Activated CD8-positive, alpha-beta memory T cell treated with anti-CD3 and anti-CD28 coated beads for 1 hour (primary cell): ENCODE results near the gene MBD4.

Experiments
- DNase-seq, 2 donors: peaks; one replicate each; pipeline ENCODE4 v3.0.0-alpha.2; 2020; ENCODE audit warnings: low read depth in 1 of 2; ENCODE audit errors: extremely low read depth in 1 of 2

Gene MBD4

GRCh38 chr3:129463716-129464115 lies 24.0 kb upstream of the MBD4 start:
- DNase-seq, result no peak

- DNase-seq, result no peak
These were observed 23.3 kb upstream of the MBD4 start for GRCh38 chr3:129463094-129463493.

GRCh38 chr3:129462361-129462968 lies 22.7 kb upstream of the MBD4 start:
- no peak for DNase-seq

GRCh38 chr3:129461461-129462146 lies 21.9 kb upstream of the MBD4 start:
- no peak for DNase-seq

- DNase-seq, result no peak
These were observed 21.3 kb upstream of the MBD4 start for GRCh38 chr3:129461022-129461421.

- DNase-seq, result no peak
These were observed 20.8 kb upstream of the MBD4 start for GRCh38 chr3:129460572-129460971.

GRCh38 chr3:129460155-129460554 lies 20.4 kb upstream of the MBD4 start:
- no peak for DNase-seq

- DNase-seq, result no peak
These were observed 14.0 kb upstream of the MBD4 start for GRCh38 chr3:129453732-129454131.

- DNase-seq, result no peak
These were observed 9.7 kb upstream of the MBD4 start for GRCh38 chr3:129449279-129450115.

GRCh38 chr3:129448186-129448895 lies 8.6 kb upstream of the MBD4 start:
- no peak for DNase-seq

GRCh38 chr3:129446926-129447325 lies 7.2 kb upstream of the MBD4 start:
- DNase-seq, result no peak

GRCh38 chr3:129445471-129445870 lies 5.7 kb upstream of the MBD4 start:
- DNase-seq, result no peak

- no peak for DNase-seq
These were observed 3.2 kb upstream of the MBD4 start for GRCh38 chr3:129442947-129443346.

- no peak for DNase-seq
These were observed 2.7 kb upstream of the MBD4 start for GRCh38 chr3:129442486-129442885.

- no peak for DNase-seq
These were observed 2.0 kb upstream of the MBD4 start for GRCh38 chr3:129441782-129442181.

GRCh38 chr3:129441215-129441614 lies 1.5 kb upstream of the MBD4 start:
- DNase-seq, result no peak

GRCh38 chr3:129440618-129441190 lies 956 bp upstream of the MBD4 start:
- peak in 1 of 2 donors; percentile 27 for DNase-seq

- peak in 1 of 2 donors; percentile 4 for DNase-seq
These were observed 427 bp downstream of the MBD4 start for GRCh38 chr3:129439226-129439816.

- no peak for DNase-seq
These were observed 4.4 kb downstream of the MBD4 start for GRCh38 chr3:129435367-129435766.

- DNase-seq, result no peak
These were observed 5.6 kb downstream of the MBD4 start for GRCh38 chr3:129434140-129434539.

GRCh38 chr3:129433565-129433964 lies 6.2 kb downstream of the MBD4 start:
- DNase-seq, result no peak
